GM19395 (cell line): ENCODE measurements around the gene AVPR2.
A peak's percentile ranks its signal among the peaks of the same experiment; 100 is the strongest.

Experiments used
- ATAC-seq: cut with Tn5 transposase; IDR thresholded peaks from one replicate; pipeline ENCODE4 v1.9.1; 2021; ENCODE audit warnings: mild to moderate bottlenecking, moderate library complexity; ENCODE audit not compliant: unreplicated experiment

AVPR2 gene

GRCh38 chrX:153930011-153930910, 25.8 kb downstream of the AVPR2 start:
- ATAC-seq, result no peak

- ATAC-seq, result no peak
Measured at GRCh38 chrX:153931151-153931550, 26.7 kb downstream of the AVPR2 start.

- ATAC-seq, result no peak
Measured at GRCh38 chrX:153931748-153932147, 27.3 kb downstream of the AVPR2 start.

GRCh38 chrX:153932220-153932915, 27.9 kb downstream of the AVPR2 start:
- ATAC-seq, result no peak

GRCh38 chrX:153933748-153934147, 29.3 kb downstream of the AVPR2 start:
- no peak for ATAC-seq

GRCh38 chrX:153934148-153934761, 29.8 kb downstream of the AVPR2 start:
- peak; percentile 23 for ATAC-seq

GRCh38 chrX:153934762-153935325, 30.4 kb downstream of the AVPR2 start, which contains the start of gene NAA10:
Gene NAA10 (minus strand): TSS chrX:153935037. CDS start chrX:153934904, 133 bp downstream.
- peak; percentile 81 for ATAC-seq

- ATAC-seq, result peak; percentile 16
Measured at GRCh38 chrX:153935326-153935851, 30.9 kb downstream of the AVPR2 start.

- ATAC-seq, result no peak
Measured at GRCh38 chrX:153937056-153937455, 32.6 kb downstream of the AVPR2 start.

- ATAC-seq, result no peak
Measured at GRCh38 chrX:153938226-153938786, 33.8 kb downstream of the AVPR2 start.

- no peak for ATAC-seq
Measured at GRCh38 chrX:153939573-153939972, 35.1 kb downstream of the AVPR2 start.

- no peak for ATAC-seq
Measured at GRCh38 chrX:153941336-153942252, 37.1 kb downstream of the AVPR2 start.

- ATAC-seq, result no peak
Measured at GRCh38 chrX:153944140-153944799, 39.8 kb downstream of the AVPR2 start, which contains the start of gene RENBP. Gene RENBP (minus strand): TSS chrX:153944643. CDS start chrX:153944610, 33 bp downstream.

GRCh38 chrX:153944800-153945150, 40.3 kb downstream of the AVPR2 start:
- no peak for ATAC-seq

GRCh38 chrX:153945956-153946943, 41.8 kb downstream of the AVPR2 start:
- no peak for ATAC-seq

GRCh38 chrX:153947009-153947769, 42.7 kb downstream of the AVPR2 start:
- ATAC-seq, result peak; percentile 81

- ATAC-seq, result no peak
Measured at GRCh38 chrX:153948002-153948466, 43.6 kb downstream of the AVPR2 start.
